GM19468 (cell line): ENCODE measurements around the gene PTPRN2.

Experiments used
- ATAC-seq: cut with Tn5 transposase; IDR thresholded peaks from one replicate; pipeline ENCODE4 v1.9.1; 2021; ENCODE audit warnings: mild to moderate bottlenecking, moderate library complexity, moderate number of reproducible peaks; ENCODE audit not compliant: unreplicated experiment; ENCODE audit errors: extremely low read depth

Gene PTPRN2

DNA sequence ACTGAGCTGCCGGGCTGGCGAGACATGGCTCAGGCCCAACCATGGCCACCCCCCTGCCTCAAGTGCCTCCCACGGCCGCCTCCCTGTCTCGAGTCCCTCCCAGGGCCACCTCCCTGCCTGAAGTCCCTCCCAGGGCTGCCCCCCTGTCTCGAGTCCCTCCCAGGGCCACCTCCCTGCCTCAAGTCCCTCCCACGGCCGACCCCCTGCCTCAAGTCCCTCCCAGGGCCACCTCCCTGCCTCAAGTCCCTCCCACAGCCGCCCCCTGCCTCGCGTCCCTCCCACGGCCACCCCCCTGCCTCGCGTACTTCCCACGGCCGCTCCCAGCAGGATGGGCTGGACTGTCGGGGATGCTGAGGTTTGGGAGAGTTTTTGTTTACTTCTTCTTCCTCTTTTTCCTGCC, 462.5 kb downstream of the PTPRN2 start:
- no peak for ATAC-seq

- no peak for ATAC-seq
Observed at GRCh38 chr7:158124671-158125079, 462.9 kb downstream of the PTPRN2 start.

DNA sequence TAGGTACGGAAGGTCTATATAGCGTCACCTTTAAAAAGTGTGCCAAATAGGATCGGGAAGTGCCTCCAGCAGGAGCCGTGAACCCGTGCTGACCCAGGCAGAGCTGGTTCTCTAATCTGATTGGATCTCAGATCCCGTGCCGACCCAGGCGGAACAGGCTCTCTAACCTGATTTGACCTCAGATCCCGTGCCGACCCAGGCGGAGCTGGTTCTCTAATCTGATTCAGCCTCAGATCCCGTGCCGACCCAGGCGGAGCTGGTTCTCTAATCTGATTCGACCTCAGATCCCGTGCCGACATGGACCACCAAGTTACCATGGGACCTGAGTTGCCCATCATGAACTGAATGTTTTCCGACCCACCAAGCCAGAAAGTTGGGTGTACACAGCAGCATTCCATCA, 463.9 kb downstream of the PTPRN2 start:
- no peak for ATAC-seq

GRCh38 chr7:158123214-158123613, 464.4 kb downstream of the PTPRN2 start:
- ATAC-seq: no peak

- ATAC-seq: no peak
Observed at GRCh38 chr7:158121441-158122045, 466.1 kb downstream of the PTPRN2 start.

- no peak for ATAC-seq
Observed at GRCh38 chr7:158120716-158121115, 466.9 kb downstream of the PTPRN2 start.

GRCh38 chr7:158120316-158120715, 467.3 kb downstream of the PTPRN2 start:
- ATAC-seq: no peak

GRCh38 chr7:158117341-158118222, 470.0 kb downstream of the PTPRN2 start:
- no peak for ATAC-seq

DNA sequence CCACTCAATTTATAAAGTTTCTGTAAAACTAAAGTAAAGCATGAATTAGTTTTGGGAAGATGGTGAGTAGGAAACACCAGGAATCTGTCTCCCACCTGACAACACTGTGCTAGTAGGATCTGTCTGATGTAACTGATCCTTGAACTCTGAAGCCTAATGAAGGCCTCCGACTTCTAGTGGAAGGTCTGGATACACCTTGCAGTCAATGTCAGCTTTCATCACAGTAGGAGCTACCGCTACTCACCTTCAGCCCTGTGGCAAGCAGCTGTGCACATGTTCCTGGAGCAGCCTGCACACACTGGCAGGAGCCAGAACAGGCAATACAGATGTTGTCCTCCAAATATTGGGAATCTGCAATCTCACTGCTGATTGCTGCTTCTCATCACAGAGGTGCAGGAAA, 471.4 kb downstream of the PTPRN2 start:
- no peak for ATAC-seq

GRCh38 chr7:158114056-158114850, 473.4 kb downstream of the PTPRN2 start:
- no peak for ATAC-seq

DNA sequence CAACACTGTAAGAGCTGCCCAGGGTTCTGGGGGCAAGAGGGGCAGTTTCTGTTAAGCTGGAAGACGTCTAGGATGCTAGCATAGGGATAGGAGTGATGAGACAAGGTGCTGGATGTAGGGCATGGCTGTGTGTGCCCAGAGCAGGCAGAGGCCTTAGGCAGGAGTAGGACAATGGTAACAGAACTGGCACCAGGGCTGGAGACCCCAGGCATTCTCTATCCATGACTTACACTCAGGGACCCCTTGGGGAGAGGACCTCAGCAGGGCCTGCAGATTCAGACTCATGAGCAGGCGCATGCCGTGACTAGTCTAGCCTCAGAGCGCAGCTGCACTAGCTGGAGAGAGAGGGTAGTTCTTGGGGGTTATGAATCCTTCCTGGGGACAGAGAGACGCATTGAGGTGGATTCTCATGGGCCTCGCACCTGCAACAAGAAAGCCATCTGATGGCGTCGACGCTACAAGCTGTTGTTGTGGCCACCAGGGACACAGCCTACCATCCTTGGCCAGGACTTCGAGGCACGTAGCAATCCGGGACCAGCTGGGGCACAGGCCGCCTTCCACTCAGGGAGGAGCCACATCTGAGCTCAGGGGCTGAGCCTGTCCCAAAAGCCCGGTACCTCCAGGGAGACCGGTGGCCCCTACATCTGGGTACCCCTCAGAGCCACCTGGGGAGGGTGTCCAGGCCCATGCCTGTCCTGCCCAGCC, 474.1 kb downstream of the PTPRN2 start:
- no peak for ATAC-seq

DNA sequence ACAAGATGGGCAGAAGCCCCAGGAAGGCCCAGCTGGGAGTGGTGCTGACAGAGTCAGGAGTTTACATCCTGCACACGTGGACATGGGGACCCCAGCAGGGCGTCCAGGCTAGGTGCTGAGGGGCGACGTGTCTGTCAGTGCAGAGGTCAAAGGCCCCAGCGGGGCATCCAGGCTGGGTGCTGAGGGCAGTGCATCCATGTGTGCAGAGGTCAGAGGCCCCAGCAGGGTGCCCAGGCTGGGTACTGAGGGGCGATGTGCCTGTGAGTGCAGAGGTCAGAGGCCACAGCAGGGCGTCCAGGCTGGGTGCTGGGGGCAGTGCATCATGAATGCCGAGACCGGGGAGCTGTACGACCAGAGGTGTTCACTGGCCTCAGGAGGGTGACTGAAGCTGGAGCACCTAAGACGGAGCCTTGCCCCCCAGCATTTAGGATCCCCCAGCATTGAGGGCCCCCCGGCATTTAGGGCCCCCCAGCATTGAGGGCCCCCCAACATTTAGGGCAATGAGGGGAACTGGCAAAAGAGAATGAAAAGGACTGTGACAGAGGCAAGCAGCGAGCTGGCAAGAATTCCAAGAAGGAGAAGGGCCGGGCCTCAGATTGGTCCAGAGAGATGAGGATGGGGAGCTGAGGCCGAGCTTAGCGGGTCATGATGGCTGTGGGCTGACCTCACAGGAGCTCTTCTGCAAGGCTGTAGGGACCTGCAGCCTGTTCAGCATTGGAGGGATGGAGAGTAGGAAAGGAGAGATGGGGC, 474.9 kb downstream of the PTPRN2 start:
- no peak for ATAC-seq

DNA sequence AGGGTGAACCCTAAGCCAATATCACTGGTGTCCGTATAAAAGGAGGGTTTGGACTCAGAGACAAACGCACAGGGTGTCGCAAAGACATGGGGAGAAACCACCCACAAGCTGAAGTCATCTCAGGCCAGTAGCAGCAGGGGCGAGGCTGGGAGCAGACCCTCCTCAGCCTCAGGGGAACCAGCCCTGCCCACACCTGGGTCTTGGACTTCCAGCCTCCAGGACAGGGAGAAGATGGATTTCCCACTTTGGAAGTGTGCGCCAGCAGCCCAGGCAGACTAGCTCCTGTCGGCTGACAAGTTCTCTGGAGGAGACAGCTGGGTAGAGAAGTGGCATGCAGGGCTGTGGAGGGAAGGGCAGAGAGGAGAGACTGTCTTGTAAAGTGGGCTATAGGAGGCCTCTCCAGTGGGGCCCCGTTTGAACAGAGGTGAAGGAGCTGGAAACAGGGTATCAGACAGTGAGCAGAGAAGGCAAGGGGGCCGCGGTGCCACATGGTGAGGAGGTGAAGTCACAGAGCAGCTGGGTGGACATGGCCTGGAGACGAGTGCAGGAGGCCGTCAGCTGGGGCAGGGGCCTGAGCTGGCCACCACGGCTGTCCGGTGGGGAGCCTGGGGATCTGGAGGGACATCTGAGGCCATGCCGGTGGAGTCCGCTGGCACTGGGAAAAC, 475.6 kb downstream of the PTPRN2 start:
- no peak for ATAC-seq

GRCh38 chr7:158111049-158111751, 476.4 kb downstream of the PTPRN2 start:
- ATAC-seq: no peak

DNA sequence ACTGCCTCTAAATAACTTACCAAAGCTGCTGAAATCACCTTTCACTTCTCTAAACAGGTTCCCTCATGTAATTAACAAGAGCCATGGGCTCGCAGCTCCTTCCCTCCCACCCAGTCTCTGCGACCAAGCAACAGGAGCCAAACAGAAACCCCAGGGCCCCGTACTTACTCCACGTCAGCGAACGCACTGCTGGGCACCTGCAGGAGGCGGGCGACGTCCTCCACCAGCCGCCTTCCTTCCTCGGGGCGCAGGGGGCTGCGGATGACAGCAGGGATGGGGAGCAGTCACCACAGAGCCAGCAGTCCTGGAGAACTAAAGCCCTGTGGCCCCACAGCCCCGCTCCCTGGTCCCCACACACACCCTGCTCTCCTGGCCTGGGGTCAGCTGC, 477.0 kb downstream of the PTPRN2 start:
- no peak for ATAC-seq

DNA sequence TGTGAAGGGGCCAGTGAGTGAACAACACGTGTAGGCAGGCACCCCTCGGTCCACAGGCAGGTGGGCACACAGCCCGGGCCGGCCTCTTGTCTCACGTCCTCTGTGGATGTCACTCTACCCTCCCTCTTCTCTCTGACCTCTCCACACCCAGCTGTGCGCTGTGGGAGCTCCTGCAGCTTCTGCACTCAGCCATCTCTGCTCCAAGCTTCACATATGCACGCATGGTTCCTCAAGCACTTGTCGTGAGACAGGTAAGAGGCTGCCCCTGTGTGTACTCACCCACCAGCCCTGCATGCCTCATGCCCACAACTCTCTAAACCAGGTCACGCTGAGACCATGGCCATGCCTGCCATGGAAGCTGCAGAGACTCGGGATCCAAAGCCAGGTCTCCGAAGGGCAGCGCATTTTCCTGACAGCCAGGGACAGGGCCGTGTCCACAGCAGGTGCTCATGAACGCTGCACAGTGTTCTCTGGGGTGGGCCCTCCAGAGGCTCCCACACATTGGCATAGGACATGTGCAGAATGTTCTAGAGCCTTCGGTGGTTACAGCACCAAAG, 477.5 kb downstream of the PTPRN2 start:
- ATAC-seq: no peak

- no peak for ATAC-seq
Observed at GRCh38 chr7:158109364-158110033, 478.1 kb downstream of the PTPRN2 start.
